Measurements from ENCODE around the gene RND2.

The RND2 gene

DNA sequence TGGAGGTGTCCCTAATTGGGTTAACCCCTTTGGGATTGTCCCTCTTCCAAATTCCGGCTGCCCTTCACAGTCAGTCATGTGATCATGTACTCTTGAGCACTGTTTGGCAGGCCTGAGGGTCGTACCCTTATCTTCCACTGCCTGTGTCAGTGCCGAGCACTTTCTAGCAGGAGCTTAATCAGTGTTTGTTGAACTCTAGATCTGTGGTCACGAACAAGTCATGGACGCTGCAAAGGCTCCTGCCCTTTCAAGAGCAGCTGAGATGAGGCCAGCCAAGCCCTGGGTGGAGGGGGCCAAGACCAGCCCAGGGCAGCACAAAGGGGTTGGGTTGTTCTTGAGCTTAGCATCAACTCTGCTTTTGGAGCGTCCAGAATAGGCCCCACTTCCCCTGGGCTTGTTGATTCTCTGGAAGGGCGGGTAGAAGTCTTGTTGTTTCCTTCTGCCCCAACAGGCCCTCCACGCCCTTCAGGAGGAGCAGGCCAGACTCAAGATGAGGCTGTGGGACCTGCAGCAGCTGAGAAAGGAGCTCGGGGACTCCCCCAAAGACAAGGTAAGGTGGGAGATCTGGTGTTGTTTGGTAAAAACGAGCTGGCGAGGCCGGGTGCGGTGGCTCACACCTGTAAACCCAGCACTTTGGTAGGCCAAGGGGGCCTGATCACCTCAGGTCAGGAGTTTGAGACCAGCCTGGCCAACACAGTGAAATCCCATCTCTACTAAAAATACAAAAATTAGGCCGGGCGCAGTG lies 13.1 kb upstream of the RND2 start:
- Histone ChIP-seq H3K4me1 (ENCODE audit: control insufficient read depth, insufficient read depth, low read length) (peaks cover 2% of the 10 kb centered on the region), H3K4me3 (ENCODE audit: low read depth, low read length) (no peak overlapping the region), H3K9ac (ENCODE audit: low read depth, low read length) (no peak overlapping the region), H3K27me3 (ENCODE audit: control insufficient read depth, insufficient read depth, low read length) (no peaks in the 10 kb centered on the region), H3K9me3 (ENCODE audit: control insufficient read depth, insufficient read depth, low read length) (no peaks in the 10 kb centered on the region), H3K36me3 (ENCODE audit: control insufficient read depth, insufficient read depth, low read length) (peaks cover 18% of the 10 kb centered on the region)

DNA sequence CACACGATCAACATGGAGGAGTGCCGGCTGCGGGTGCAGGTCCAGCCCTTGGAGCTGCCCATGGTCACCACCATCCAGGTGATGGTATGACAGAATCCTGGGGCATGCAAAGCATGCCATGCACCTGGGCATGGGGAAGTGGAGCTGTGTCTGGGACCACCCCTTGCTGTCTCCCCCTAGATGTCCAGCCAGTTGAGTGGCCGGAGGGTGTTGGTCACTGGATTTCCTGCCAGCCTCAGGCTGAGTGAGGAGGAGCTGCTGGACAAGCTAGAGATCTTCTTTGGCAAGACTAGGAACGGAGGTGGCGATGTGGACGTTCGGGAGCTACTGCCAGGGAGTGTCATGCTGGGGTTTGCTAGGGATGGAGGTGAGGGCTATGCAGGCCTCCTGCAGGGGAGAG lies 11.7 kb upstream of the RND2 start:
- H3K27me3 ChIP-seq (ENCODE audit: control insufficient read depth, insufficient read depth, low read length) = no peaks in the 10 kb centered on the region
- H3K9ac ChIP-seq (ENCODE audit: low read depth, low read length) = no peak overlapping the region
- no peak overlapping the region for H3K4me3 ChIP-seq (ENCODE audit: low read depth, low read length)
- H3K4me1 ChIP-seq (ENCODE audit: control insufficient read depth, insufficient read depth, low read length) = no peaks in the 10 kb centered on the region
- peaks cover 26% of the 10 kb centered on the region for H3K36me3 ChIP-seq (ENCODE audit: control insufficient read depth, insufficient read depth, low read length)
- no peaks in the 10 kb centered on the region for H3K9me3 ChIP-seq (ENCODE audit: control insufficient read depth, insufficient read depth, low read length)

DNA sequence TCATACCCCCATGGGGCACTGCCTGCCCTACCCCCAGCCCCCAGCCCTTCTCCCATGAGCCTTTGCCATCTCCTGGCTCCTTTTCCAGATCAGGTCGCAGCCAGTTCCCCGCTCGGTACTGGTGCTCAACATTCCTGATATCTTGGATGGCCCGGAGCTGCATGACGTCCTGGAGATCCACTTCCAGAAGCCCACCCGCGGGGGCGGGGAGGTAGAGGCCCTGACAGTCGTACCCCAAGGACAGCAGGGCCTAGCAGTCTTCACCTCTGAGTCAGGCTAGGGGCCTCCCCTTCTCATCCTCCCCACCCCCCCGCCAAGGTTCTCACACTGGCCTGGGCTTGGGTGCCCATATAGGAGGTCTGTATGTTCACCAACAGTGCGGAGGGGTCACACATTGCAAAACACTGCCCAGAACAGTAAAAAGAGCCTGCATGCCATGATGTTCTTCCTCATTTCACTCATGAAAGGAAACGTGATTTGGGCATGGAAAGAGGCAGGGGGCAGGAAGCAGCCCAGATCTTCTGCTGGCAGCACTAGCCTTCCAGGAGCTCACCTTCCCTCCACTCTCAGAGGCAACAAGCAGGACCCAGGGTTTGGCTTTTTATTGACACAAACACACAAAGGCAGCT lies 10.9 kb upstream of the RND2 start:
- Histone ChIP-seq H3K4me3 (ENCODE audit: low read depth, low read length) (no peak overlapping the region), H3K36me3 (ENCODE audit: control insufficient read depth, insufficient read depth, low read length) (peaks cover 28% of the 10 kb centered on the region), H3K9ac (ENCODE audit: low read depth, low read length) (no peak overlapping the region), H3K27me3 (ENCODE audit: control insufficient read depth, insufficient read depth, low read length) (no peaks in the 10 kb centered on the region), H3K9me3 (ENCODE audit: control insufficient read depth, insufficient read depth, low read length) (no peaks in the 10 kb centered on the region), H3K4me1 (ENCODE audit: control insufficient read depth, insufficient read depth, low read length) (no peaks in the 10 kb centered on the region)

DNA sequence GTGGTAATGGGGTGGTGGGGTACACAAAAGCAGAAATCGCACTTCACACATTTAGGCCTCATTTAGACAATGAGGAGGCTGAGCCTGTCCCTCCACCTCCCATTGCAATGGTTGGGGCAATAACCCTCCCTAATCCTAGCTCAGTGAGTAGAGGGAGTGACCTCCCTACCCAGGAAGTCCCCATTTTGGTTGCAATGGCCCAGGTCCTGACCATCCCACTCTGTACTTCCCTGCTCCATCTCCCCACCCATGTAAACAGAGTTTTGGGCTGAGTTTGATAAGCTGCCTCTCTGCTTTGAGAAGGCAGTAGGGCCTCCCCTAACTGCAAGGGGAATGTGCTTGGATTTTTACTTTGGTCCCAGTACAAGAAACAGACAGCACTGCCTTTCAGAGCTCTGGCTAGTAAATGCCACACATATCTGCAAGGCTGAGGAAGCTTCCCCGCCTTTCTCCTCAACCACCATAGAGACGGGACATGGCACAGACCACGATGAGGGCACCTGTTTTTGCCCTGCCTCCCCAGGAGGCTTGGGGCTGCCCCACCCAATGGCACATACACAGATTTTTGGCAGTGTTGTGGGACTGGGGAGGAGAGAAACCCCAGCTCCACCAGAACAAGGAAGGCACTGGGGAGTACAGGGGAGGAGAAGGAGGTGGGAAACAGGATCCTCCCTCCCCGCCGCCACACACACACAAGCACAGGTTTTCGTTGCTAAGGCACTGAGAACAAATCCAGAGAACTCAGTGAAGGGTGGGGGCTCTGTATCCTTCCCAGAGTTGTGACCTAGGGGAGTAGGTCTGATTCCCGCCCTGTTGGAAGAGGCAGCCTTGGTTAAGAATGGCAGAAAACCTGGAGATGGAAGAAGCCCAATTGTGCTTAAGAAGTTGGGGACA lies 10.1 kb upstream of the RND2 start:
- no peaks in the 10 kb centered on the region for H3K27me3 ChIP-seq (ENCODE audit: control insufficient read depth, insufficient read depth, low read length)
- H3K9ac ChIP-seq (ENCODE audit: low read depth, low read length) = no peak overlapping the region
- H3K9me3 ChIP-seq (ENCODE audit: control insufficient read depth, insufficient read depth, low read length) = no peaks in the 10 kb centered on the region
- no peak overlapping the region for H3K4me3 ChIP-seq (ENCODE audit: low read depth, low read length)
- H3K4me1 ChIP-seq (ENCODE audit: control insufficient read depth, insufficient read depth, low read length) = peaks cover 4% of the 10 kb centered on the region
- peaks cover 28% of the 10 kb centered on the region for H3K36me3 ChIP-seq (ENCODE audit: control insufficient read depth, insufficient read depth, low read length)

DNA sequence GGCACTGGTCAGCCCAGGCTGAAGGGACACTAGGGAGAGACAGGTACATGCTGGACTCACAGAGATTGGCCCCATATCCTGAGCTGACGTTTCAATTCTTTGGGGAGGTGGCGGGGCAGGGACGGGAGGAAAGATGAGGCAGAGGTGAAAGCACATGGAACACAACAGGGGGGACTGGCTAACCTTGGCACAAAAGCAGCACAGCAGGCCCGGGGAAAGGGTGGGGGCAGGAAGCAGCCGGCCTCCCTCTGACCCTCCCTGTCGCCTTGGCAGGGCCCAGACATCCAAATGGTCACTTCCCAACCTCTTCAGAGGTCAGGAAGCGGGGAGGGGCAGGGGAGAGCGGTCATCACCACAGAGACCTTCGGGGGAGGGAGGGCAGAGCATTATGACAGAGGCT lies 9.5 kb upstream of the RND2 start:
- H3K4me3 ChIP-seq (ENCODE audit: low read depth, low read length) = no peak overlapping the region
- peaks cover 8% of the 10 kb centered on the region for H3K4me1 ChIP-seq (ENCODE audit: control insufficient read depth, insufficient read depth, low read length)
- no peaks in the 10 kb centered on the region for H3K27me3 ChIP-seq (ENCODE audit: control insufficient read depth, insufficient read depth, low read length)
- H3K9ac ChIP-seq (ENCODE audit: low read depth, low read length) = no peak overlapping the region
- no peaks in the 10 kb centered on the region for H3K9me3 ChIP-seq (ENCODE audit: control insufficient read depth, insufficient read depth, low read length)
- peaks cover 35% of the 10 kb centered on the region for H3K36me3 ChIP-seq (ENCODE audit: control insufficient read depth, insufficient read depth, low read length)

DNA sequence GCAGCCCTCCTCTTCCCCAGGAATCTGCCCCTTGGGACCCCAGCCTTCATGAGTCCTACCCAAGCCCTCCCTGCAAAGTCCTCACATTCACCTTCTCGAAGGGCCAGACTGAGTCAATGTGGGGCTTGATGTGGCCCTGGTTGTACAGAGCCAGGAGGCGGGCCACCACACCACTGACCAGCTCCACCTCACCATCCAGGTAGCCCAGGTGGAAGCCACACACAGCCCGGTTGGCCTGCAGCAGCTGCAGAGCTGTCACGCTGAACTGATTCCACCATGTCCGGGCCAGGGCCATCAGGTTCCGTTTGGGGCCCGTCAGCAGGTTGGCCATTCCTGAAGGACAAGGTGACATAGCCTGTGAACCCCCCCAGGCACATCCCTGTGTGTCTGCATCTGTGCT lies 8.8 kb upstream of the RND2 start:
- Histone ChIP-seq H3K9ac (ENCODE audit: low read depth, low read length) (no peak overlapping the region), H3K4me1 (ENCODE audit: control insufficient read depth, insufficient read depth, low read length) (peaks cover 8% of the 10 kb centered on the region), H3K4me3 (ENCODE audit: low read depth, low read length) (no peak overlapping the region), H3K36me3 (ENCODE audit: control insufficient read depth, insufficient read depth, low read length) (peaks cover 35% of the 10 kb centered on the region), H3K27me3 (ENCODE audit: control insufficient read depth, insufficient read depth, low read length) (no peaks in the 10 kb centered on the region), H3K9me3 (ENCODE audit: control insufficient read depth, insufficient read depth, low read length) (no peaks in the 10 kb centered on the region)

DNA sequence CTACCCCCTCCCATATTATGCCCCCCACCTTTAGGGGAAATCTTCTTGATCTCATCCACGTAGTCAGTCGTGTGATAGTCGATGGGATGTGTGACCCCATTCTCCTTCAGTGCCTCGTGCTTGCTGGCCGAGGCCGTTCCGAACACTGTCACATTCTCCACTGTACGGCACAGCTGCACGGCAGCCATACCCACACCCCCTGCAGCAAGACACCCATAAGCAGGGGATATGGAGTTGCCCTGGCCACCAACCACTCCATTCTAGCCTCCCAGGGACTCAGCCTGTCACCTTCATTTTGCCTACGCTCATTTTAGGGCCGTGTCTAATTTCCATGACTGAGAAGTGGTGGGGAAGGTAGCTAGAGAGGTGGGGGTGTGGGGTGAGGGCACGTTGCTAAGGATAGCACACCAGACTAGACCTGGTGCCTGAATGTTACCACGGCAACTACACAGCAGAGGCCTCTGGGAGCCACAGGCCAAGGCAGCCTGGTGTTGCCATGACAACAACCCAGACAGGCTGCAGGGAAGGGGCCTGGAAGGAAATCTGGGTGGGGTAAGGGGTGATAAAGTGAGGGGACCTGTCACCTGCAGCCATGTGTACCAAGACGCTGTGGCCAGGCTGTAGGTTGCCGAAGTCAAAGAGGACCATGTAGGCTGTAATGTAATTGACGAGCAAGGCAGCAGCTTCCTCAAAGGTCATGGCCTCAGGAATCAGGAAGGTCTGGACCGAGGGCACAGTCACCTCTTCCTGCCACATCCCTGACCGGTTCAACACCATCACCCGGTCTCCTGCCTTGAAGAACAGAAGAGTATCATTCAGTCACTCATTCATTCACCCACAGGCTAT lies 6.8 kb upstream of the RND2 start:
- Histone ChIP-seq H3K9ac (ENCODE audit: low read depth, low read length) (no peak overlapping the region), H3K9me3 (ENCODE audit: control insufficient read depth, insufficient read depth, low read length) (no peaks in the 10 kb centered on the region), H3K27me3 (ENCODE audit: control insufficient read depth, insufficient read depth, low read length) (no peaks in the 10 kb centered on the region), H3K4me3 (ENCODE audit: low read depth, low read length) (no peak overlapping the region), H3K4me1 (ENCODE audit: control insufficient read depth, insufficient read depth, low read length) (peaks cover 8% of the 10 kb centered on the region), H3K36me3 (ENCODE audit: control insufficient read depth, insufficient read depth, low read length) (peaks cover 35% of the 10 kb centered on the region)

DNA sequence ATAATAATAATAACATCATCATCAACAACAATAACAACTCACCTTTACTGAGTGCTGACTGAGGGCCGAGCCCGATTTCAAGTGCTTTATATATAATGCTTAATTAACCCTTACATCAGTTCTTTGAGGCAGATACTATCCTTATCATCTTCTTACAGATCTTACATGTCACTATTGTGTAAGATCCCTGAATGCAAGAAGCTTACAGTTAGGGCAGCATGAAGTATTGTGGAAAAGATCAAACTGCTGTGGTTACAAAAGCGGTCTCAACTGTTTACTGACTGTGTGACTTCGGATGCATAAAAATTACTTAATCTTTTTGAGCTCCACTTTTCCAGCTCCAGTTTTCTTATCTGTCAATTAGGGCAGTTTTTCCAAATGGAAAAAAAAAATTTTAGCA lies 6.1 kb upstream of the RND2 start:
- Histone ChIP-seq H3K9me3 (ENCODE audit: control insufficient read depth, insufficient read depth, low read length) (no peaks in the 10 kb centered on the region), H3K4me3 (ENCODE audit: low read depth, low read length) (no peak overlapping the region), H3K9ac (ENCODE audit: low read depth, low read length) (no peak overlapping the region), H3K36me3 (ENCODE audit: control insufficient read depth, insufficient read depth, low read length) (peaks cover 31% of the 10 kb centered on the region), H3K27me3 (ENCODE audit: control insufficient read depth, insufficient read depth, low read length) (no peaks in the 10 kb centered on the region), H3K4me1 (ENCODE audit: control insufficient read depth, insufficient read depth, low read length) (peaks cover 8% of the 10 kb centered on the region)

DNA sequence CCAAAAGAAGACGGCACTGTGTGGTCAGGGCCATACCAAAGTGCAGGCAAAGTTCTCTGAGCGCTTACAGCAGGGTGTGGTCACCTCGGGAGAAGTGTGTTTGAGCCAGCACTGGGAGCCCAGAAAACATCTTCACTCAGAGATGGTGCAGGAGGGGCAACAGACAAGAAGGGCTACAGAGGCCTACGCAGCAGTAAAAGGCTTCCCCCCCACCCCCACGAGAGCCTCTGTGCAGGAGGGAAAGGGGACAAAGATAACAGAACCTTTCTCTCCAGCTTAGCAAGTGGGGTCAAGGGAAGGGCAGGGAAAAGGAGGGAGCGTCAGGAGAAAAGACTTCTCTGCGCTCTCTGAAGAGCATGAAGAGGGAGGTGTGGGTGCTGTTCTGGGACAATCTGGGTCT lies 5.6 kb upstream of the RND2 start:
- Histone ChIP-seq H3K4me3 (ENCODE audit: low read depth, low read length) (peak overlapping the region; percentile 96), H3K36me3 (ENCODE audit: control insufficient read depth, insufficient read depth, low read length) (peaks cover 31% of the 10 kb centered on the region), H3K9ac (ENCODE audit: low read depth, low read length) (peak overlapping the region; percentile 50), H3K27me3 (ENCODE audit: control insufficient read depth, insufficient read depth, low read length) (no peaks in the 10 kb centered on the region), H3K9me3 (ENCODE audit: control insufficient read depth, insufficient read depth, low read length) (no peaks in the 10 kb centered on the region), H3K4me1 (ENCODE audit: control insufficient read depth, insufficient read depth, low read length) (peaks cover 8% of the 10 kb centered on the region)

DNA sequence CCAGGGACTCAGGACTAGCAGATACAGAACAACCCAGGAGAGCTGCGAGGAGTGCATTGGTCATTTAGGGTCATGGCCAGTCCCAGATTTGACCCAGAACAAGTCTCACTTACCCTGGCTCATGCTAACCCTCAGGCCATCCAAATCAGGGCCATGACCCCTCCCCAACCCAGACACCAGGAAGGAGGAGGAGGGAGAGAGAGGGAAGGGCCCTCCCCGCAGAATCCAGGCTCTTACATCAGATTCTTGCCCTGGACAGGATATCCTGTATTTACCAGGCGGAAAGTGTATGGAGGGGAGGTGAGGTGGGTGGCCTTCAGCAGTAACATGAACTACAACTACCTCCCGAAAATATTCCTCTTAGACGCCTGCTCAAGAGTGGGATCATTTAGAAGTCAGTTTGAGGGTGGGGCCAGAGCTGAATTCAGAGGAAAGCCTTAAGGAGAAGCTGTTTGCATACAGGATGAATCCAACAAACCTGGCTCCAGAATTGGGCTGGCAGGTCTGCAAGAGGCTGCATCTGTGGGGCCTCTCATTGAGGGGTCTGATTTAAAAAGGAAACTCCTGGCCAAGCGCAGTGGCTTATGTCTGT lies 4.9 kb upstream of the RND2 start:
- Histone ChIP-seq H3K27me3 (ENCODE audit: control insufficient read depth, insufficient read depth, low read length) (no peaks in the 10 kb centered on the region), H3K9me3 (ENCODE audit: control insufficient read depth, insufficient read depth, low read length) (no peaks in the 10 kb centered on the region), H3K4me3 (ENCODE audit: low read depth, low read length) (peak overlapping the region; percentile 96), H3K9ac (ENCODE audit: low read depth, low read length) (peak overlapping the region; percentile 70), H3K4me1 (ENCODE audit: control insufficient read depth, insufficient read depth, low read length) (peaks cover 8% of the 10 kb centered on the region), H3K36me3 (ENCODE audit: control insufficient read depth, insufficient read depth, low read length) (peaks cover 31% of the 10 kb centered on the region)
